ENCODE results near the gene TANC1.

The TANC1 gene

GRCh38 chr2:159066541-159067156 is 98.2 kb downstream of the TANC1 start:
- no peak for DNase-seq

- no peak for DNase-seq
Observed at GRCh38 chr2:159067971-159068370, 99.5 kb downstream of the TANC1 start.

GRCh38 chr2:159069229-159069628 is 100.8 kb downstream of the TANC1 start:
- no peak for DNase-seq

DNA sequence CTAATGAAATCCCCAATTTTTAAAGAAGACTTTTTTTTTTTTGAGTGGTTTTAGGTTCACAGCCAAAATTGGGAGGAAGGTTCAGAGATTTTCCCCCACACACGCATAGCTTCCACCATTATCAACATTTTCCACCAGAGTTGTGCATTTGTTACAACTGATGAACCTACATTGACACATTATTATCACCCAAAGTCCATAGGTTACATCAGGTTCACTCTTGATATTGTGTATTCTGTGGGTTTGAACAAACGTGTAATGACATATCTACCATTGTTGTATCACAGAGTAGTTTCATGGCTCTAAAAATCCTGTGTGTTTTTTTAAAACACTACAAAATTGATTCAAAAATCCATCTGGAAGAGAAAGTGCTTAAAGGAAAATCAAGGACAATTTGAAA is 101.8 kb downstream of the TANC1 start:
- no peak for DNase-seq

DNA sequence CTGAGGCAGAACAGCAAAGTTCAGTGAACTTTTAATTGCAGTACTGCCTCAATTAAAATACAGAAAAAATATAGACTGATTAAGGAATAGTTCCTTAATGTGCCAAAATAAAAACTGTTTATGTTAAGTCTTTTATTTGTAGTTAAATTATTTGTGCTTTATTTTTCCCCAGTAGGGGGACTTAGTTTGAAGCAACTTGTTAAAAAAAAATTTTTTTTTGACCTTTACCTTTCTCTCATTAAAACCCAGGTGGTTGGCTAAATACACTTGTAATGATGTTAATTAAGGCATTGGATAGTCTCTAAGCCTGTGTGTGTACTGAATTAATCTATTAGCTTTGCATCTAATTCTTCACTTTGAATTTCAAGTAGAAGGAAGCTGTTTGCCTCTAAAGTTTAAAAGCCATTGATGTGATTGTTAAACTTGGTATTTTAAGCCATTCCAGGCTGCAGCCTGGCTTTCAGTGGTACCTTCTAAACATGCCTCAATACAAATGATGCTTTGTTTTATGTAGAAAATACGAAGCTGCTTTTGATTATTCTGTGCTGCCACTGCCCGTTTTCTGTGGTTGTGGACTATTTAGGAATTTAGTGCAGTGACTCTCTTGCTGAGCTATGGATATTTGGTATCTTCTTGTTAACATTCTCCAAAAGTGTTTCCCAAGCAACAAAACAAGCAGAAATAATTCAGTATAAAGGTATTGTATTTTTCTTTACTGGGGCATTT is 102.9 kb downstream of the TANC1 start:
- DNase-seq, result no peak

DNA sequence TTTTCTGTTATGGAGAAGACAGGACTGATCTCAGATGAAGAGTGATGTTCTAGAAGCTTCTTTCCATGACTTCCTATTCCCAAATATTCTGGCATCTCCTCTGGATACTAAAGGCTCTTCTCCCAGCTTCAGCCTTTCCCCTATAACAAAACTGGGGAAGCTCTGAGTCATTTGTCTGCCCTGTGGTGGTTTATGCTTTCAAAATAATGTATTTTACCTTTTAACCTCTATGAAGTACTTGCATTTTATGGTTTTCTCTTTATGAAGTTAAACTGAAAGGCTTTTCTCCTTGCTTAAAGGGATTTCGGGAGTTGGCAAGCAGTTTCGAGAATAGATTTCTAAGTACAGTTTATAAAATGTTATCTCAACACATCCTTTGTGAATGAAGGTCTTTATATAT is 104.4 kb downstream of the TANC1 start:
- DNase-seq, result no peak

DNA sequence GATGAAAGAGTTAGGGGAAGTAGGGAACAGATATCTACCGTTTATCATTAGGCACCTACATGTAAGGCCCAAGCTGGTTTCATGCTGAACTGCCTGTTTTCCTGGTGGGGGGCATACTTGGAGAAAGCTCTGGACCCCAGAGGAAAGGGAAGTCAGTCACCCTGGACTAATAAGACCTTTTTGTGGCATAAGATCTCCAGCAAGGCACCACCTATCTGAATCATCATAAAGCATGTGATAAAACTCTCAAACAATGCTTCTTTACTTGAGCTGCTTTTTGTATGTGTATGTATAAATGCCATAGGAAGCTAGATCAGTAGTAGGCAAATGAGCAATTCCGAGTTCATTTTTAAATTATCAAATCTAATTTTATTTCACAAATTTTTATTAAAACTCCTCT is 104.8 kb downstream of the TANC1 start:
- DNase-seq, result no peak

- no peak for DNase-seq
Observed at GRCh38 chr2:159074605-159075004, 106.2 kb downstream of the TANC1 start.

- DNase-seq, result no peak
Observed at GRCh38 chr2:159075727-159076126, 107.3 kb downstream of the TANC1 start.

- DNase-seq, result no peak
Observed at GRCh38 chr2:159076241-159076640, 107.8 kb downstream of the TANC1 start.

DNA sequence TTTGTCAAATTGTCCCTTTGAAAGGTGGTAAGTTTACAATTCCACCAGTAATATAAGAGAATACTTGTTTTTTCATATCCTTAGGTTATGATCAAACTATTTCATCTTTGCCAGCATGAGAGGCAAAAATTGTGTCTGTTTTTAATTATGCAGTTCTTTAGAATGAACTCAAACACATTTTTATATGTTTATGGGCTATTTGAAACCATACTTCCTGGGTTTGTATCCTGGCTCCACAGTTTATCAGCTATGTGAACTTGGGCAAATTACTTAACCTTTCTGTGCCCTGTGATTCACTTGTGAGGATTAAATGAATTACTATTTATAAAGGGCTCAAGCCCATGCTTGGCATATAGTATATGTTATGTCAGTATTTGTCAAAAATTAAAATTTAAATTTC is 109.4 kb downstream of the TANC1 start:
- no peak for DNase-seq

- DNase-seq, result no peak
Observed at GRCh38 chr2:159078443-159078842, 110.0 kb downstream of the TANC1 start.

DNA sequence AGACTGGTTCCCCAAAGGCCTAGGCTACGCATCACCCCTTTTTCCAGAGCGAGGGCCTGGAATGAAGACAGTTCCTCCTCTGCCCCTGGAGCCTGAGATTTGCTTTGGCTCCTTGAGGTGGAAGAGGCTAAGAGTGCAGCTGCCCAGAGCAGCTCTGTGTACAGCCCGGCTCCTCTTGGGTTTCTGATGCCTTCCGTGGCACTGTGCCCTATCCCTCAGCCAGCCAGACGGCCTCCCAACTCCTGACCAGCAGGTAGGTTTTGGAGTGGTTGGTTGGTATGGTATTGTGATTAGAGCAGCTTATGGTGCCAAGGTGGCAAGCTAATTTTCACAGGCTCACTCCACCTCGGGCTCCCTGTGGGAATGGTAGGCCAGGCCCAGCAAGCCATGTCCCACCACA is 112.2 kb downstream of the TANC1 start:
- no peak for DNase-seq

DNA sequence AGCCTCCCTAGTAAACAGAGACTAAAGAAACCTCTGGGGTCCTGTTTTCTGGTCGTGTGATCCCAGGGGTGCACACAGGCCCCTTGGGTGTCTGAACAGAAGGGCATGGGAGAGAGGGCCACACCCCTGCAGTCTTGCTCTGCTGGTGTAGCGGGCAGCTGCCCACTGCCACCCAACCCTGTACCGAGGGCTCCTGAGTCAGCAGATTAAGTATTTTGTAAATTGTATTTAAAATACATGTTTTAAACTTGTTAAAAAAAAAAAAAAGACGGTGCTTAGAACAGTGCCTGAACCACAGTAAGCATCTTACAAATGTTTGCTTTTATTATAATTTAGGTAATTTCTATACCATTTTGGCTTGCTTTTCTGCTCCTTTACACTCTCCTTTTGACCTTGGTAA is 113.7 kb downstream of the TANC1 start:
- no peak for DNase-seq

DNA sequence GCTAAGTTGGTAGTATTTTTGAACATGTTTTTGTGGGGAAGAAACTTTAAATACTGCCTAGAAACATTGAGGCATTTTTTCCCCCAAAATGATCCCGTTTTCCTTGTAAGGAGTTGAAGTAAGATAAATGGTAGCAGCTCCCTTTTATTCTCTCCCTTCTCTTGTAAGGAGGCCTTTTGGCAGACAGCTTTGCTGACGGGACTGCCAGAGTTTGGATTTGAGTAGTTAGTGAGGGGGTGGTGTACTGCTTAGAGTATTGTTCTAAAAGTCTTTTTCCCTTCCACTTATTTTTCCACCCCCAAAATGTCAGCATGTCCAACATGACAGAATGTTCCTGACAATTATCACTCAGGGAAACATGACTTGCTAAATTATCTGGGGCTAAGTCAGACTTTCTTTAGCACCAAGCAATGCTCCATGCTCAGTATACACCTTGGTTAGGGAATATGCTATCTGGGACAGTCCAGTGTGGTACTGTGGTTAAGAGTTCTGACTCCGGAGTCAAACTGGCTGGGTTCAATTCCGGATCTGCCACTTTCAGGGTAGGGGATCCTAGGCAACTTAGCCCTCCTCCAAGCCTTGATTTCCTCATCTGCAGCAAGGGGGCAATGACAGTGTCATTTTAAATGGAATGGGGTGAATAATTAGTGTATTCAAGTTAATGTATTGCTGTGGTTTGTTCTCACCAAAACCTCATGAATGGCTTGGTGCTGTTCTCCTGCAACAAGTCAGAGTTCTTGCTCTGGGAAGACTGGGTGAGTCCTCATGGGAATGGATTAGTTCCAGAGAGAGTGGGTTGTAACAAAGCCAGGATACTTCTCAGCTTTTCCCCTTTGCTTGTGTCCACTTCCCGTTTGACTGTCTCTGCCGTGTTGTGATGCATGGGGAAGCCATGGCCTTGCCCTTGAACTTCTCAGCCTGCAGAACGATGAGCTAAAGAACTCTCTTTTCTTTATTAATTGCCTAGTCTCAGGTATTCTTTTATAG is 116.2 kb downstream of the TANC1 start:
- no peak for DNase-seq

GRCh38 chr2:159086342-159086741 is 117.9 kb downstream of the TANC1 start:
- no peak for DNase-seq

DNA sequence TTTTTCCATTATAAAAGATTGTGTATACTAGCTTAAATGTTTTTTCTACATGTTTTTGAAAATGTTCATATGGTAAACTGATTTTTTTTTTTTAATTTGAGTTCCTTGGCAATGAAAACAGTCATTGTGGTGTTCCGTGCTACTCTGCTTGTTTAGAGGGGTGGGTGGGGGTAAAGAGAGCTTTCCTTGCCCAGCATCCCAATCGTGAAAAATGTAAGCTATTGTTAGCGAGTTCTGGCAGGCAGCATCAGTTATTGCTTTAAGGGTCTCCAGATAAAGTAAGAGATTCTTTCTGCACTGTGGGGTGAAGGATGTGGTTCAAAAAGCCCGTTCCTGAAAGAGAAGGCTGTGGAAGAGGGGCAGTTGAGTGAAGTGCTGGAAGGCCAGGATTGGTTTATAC is 118.4 kb downstream of the TANC1 start:
- DNase-seq, result no peak

GRCh38 chr2:159088906-159089305 is 120.5 kb downstream of the TANC1 start:
- DNase-seq, result no peak

GRCh38 chr2:159089543-159089942 is 121.1 kb downstream of the TANC1 start:
- no peak for DNase-seq

DNA sequence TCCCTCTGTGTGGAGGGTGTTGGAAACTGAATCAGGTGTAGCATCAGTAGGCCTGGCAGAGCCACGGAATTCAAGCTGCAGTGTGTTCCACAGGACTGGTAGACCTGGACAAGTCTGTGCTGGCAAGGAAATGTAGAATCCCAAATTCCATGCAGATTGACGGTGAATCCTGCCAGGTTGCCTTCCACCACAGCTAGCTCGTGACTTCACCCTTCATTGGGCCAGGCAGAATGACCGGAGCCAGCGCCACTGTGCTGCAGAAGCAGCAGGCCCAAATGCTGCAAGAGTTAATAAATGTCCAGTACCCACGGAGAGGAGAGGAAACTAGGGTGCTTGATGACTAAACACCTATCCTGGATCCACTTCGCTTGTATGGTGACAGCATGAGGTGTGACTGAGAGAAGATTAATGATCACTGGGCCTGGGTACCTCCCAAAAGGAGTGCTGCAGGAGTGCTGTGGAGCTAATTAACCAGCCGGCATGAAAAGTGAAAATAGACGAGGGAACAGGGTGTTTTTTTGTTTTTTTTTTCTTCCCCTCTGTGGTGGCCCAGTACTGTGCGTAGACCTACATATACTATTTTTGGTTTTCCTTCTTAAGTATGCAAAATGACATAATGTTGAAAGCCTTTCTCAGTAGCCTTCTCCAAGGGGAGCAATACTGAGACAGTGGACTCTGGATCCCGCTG is 122.2 kb downstream of the TANC1 start:
- no peak for DNase-seq

DNA sequence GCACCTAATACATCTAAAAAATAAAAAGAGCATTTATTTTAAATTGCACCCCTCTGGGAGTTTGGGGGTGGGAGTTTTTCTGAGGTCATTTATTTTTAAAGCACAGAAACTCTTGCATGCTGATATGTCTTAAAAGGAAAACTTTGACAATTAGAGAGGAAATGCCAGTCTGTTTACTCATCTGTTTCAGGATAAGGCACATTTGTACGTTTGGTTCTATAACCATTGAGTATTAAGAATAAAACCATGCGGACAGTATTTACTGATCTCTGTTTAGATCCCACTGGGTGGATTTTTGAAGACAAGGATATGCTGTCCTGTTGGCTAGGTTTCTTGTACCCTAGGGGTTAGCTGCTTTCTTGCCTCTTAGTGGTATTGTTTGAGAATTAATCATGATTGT is 122.9 kb downstream of the TANC1 start:
- no peak for DNase-seq

DNA sequence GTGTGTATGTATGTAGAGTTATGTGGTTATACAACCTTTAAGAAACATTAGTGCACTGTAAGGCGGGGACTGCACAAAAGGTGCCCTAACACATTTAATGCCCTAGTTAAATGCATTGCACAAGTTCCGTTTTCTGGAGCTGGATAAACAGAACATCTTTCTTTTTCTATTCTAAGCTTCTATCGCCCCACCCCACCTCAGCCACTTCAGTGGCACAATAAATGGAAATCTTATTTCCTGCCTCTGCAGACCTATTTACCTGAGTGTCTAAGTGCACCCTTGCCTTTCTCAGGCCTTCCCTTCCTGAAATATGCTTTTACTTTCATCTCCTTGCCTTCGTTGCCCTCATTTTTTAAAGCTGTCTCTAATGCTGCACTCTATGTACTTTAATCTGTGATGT is 123.5 kb downstream of the TANC1 start:
- DNase-seq, result no peak

- DNase-seq, result no peak
Observed at GRCh38 chr2:159093497-159093896, 125.1 kb downstream of the TANC1 start.
